ENCODE measurements around the gene PCDHGA1.
"Not testable (repeated sequence)": the region's sequence is repeated elsewhere in the genome, so short reads cannot be mapped to it uniquely, and the experiment has no call there.

The PCDHGA1 gene

GRCh38 chr5:141427783-141428426, 97.6 kb downstream of the PCDHGA1 start:
- no peak for TF ChIP-seq Cebpa-rat (IDR thresholded peaks at IDR 0.05)
- Histone ChIP-seq H3K27ac (no peak overlapping the region), H3K27me3 (no peaks in the 10 kb centered on the region), H3K36me3 (peaks cover 14% of the 10 kb centered on the region), H3K9me3 (peaks cover 51% of the 10 kb centered on the region), H3K4me2 (no peak overlapping the region), H3K4me1 (no peaks in the 10 kb centered on the region), H4K20me1 (no peaks in the 10 kb centered on the region), H3K4me3 (no peak overlapping the region), H3K9ac (no peak overlapping the region)

GRCh38 chr5:141430332-141431113, 100.2 kb downstream of the PCDHGA1 start, which contains the start of gene PCDHGA12:
Gene PCDHGA12 (plus strand): TSS chr5:141430507. CDS start chr5:141430760, 253 bp downstream.
- peak within 1 kb of the TSS; percentile 74 for H3K4me3 ChIP-seq
- H3K4me1 ChIP-seq, result no peaks in the 10 kb centered on the region
- peak within 1 kb of the TSS; percentile 86 for H3K4me2 ChIP-seq
- H3K27ac ChIP-seq, result peak within 1 kb of the TSS; percentile 53
- H3K27me3 ChIP-seq, result no peaks in the 10 kb centered on the region
- no peak for TF ChIP-seq Cebpa-rat (IDR thresholded peaks at IDR 0.05)
- peaks cover 63% of the 10 kb centered on the region for H3K9me3 ChIP-seq
- peak within 1 kb of the TSS; percentile 79 for H3K9ac ChIP-seq
- H4K20me1 ChIP-seq, result no peaks in the 10 kb centered on the region
- H3K36me3 ChIP-seq, result peaks cover 14% of the 10 kb centered on the region

GRCh38 chr5:141431286-141431685, 101.0 kb downstream of the PCDHGA1 start:
- H3K4me1 ChIP-seq, result no peaks in the 10 kb centered on the region
- H3K9me3 ChIP-seq, result peaks cover 63% of the 10 kb centered on the region
- H3K36me3 ChIP-seq, result peaks cover 14% of the 10 kb centered on the region
- H3K4me3 ChIP-seq, result peak overlapping the region; percentile 74
- H3K4me2 ChIP-seq, result peak overlapping the region; percentile 86
- H3K27me3 ChIP-seq, result no peaks in the 10 kb centered on the region
- H3K27ac ChIP-seq, result peak overlapping the region; percentile 53
- H3K9ac ChIP-seq, result peak overlapping the region; percentile 79
- TF ChIP-seq Cebpa-rat (IDR thresholded peaks at IDR 0.05), result no peak
- H4K20me1 ChIP-seq, result no peaks in the 10 kb centered on the region

GRCh38 chr5:141432308-141432707, 102.0 kb downstream of the PCDHGA1 start:
- H3K4me2 ChIP-seq, H3K9ac ChIP-seq, H3K27ac ChIP-seq, H3K4me1 ChIP-seq, H4K20me1 ChIP-seq, H3K27me3 ChIP-seq: not testable (repeated sequence)
- H3K4me3 ChIP-seq, result peak overlapping the region; percentile 74; the same call in 1 of the 2 replicates
- peaks cover 10% of the 10 kb centered on the region for H3K36me3 ChIP-seq
- peaks cover 63% of the 10 kb centered on the region for H3K9me3 ChIP-seq

- H3K4me1 ChIP-seq, H3K36me3 ChIP-seq, H3K27me3 ChIP-seq, H3K9ac ChIP-seq, H3K27ac ChIP-seq, H3K4me2 ChIP-seq, H4K20me1 ChIP-seq: not testable (repeated sequence)
- H3K4me3 ChIP-seq, result peak overlapping the region; percentile 14; the same call in 1 of the 2 replicates
- H3K9me3 ChIP-seq, result peaks cover 63% of the 10 kb centered on the region
Observed at GRCh38 chr5:141432726-141433125, 102.4 kb downstream of the PCDHGA1 start.

- H3K9me3 ChIP-seq, result peaks cover 60% of the 10 kb centered on the region
- H4K20me1 ChIP-seq, result no peaks in the 10 kb centered on the region
- H3K27ac ChIP-seq, result no peak overlapping the region
- H3K4me1 ChIP-seq, result no peaks in the 10 kb centered on the region
- H3K9ac ChIP-seq, result no peak overlapping the region
- no peak overlapping the region for H3K4me2 ChIP-seq
- TF ChIP-seq Cebpa-rat (IDR thresholded peaks at IDR 0.05), result no peak
- no peaks in the 10 kb centered on the region for H3K36me3 ChIP-seq
- no peaks in the 10 kb centered on the region for H3K27me3 ChIP-seq
- H3K4me3 ChIP-seq, result no peak overlapping the region
Observed at GRCh38 chr5:141434006-141434405, 103.7 kb downstream of the PCDHGA1 start.

GRCh38 chr5:141437221-141437620, 106.9 kb downstream of the PCDHGA1 start:
- Histone ChIP-seq H3K4me3 (no peak overlapping the region), H3K9ac (no peak overlapping the region), H3K36me3 (peaks cover 20% of the 10 kb centered on the region), H3K27ac (no peak overlapping the region), H3K9me3 (peaks cover 74% of the 10 kb centered on the region), H3K4me1 (no peaks in the 10 kb centered on the region), H3K4me2 (no peak overlapping the region), H4K20me1 (no peaks in the 10 kb centered on the region), H3K27me3 (no peaks in the 10 kb centered on the region)
- TF ChIP-seq Cebpa-rat (IDR thresholded peaks at IDR 0.05), result no peak

GRCh38 chr5:141439411-141440141, 109.3 kb downstream of the PCDHGA1 start:
- Histone ChIP-seq H4K20me1 (no peaks in the 10 kb centered on the region), H3K9me3 (peaks cover 50% of the 10 kb centered on the region), H3K27ac (no peak overlapping the region), H3K27me3 (no peaks in the 10 kb centered on the region), H3K4me2 (no peak overlapping the region), H3K36me3 (peaks cover 20% of the 10 kb centered on the region), H3K9ac (no peak overlapping the region), H3K4me3 (no peak overlapping the region), H3K4me1 (no peaks in the 10 kb centered on the region)
- TF ChIP-seq Cebpa-rat (IDR thresholded peaks at IDR 0.05), result no peak

GRCh38 chr5:141440341-141440740, 110.0 kb downstream of the PCDHGA1 start:
- Histone ChIP-seq H3K4me3 (no peak overlapping the region), H3K36me3 (peaks cover 20% of the 10 kb centered on the region), H3K27me3 (no peaks in the 10 kb centered on the region), H4K20me1 (no peaks in the 10 kb centered on the region), H3K9ac (no peak overlapping the region), H3K4me1 (no peaks in the 10 kb centered on the region), H3K9me3 (peaks cover 50% of the 10 kb centered on the region), H3K27ac (no peak overlapping the region), H3K4me2 (no peak overlapping the region)
- no peak for TF ChIP-seq Cebpa-rat (IDR thresholded peaks at IDR 0.05)

Data from BLaER1 (cell line).